GM21825 (cell line): ENCODE measurements around the gene PPP1R36.
"Not testable (repeated sequence)": the region's sequence is repeated elsewhere in the genome, so short reads cannot be mapped to it uniquely, and the experiment has no call there.

Experiments used
- ATAC-seq: cut with Tn5 transposase; IDR thresholded peaks from one replicate; pipeline ENCODE4 v1.9.1; 2021; ENCODE audit warnings: mild to moderate bottlenecking, moderate library complexity; ENCODE audit not compliant: unreplicated experiment

The PPP1R36 gene

GRCh38 chr14:64611358-64612020 is 61.7 kb downstream of the PPP1R36 start:
- no peak for ATAC-seq

GRCh38 chr14:64612021-64612380 is 62.2 kb downstream of the PPP1R36 start:
- no peak for ATAC-seq

GRCh38 chr14:64612971-64613666 is 63.4 kb downstream of the PPP1R36 start:
- no peak for ATAC-seq

- no peak for ATAC-seq
Measured at GRCh38 chr14:64614166-64614565, 64.4 kb downstream of the PPP1R36 start.

GRCh38 chr14:64614805-64615391 is 65.1 kb downstream of the PPP1R36 start:
- ATAC-seq = no peak

GRCh38 chr14:64617872-64618408 is 68.2 kb downstream of the PPP1R36 start:
- not testable (repeated sequence) for ATAC-seq

- ATAC-seq = no peak
Measured at GRCh38 chr14:64620910-64621309, 71.1 kb downstream of the PPP1R36 start.

GRCh38 chr14:64623554-64624165 is 73.9 kb downstream of the PPP1R36 start:
- no peak for ATAC-seq

GRCh38 chr14:64625386-64626232 is 75.8 kb downstream of the PPP1R36 start:
- ATAC-seq = no peak

- no peak for ATAC-seq
Measured at GRCh38 chr14:64628940-64629408, 79.2 kb downstream of the PPP1R36 start.

- ATAC-seq = no peak
Measured at GRCh38 chr14:64630778-64631177, 81.0 kb downstream of the PPP1R36 start.

GRCh38 chr14:64631222-64631621 is 81.5 kb downstream of the PPP1R36 start:
- ATAC-seq = not testable (repeated sequence)

GRCh38 chr14:64632056-64632455 is 82.3 kb downstream of the PPP1R36 start:
- no peak for ATAC-seq

GRCh38 chr14:64634558-64634957 is 84.8 kb downstream of the PPP1R36 start:
- no peak for ATAC-seq

- peak; percentile 66 for ATAC-seq
Measured at GRCh38 chr14:64636208-64636979, 86.6 kb downstream of the PPP1R36 start.

GRCh38 chr14:64636980-64637429 is 87.2 kb downstream of the PPP1R36 start:
- no peak for ATAC-seq

GRCh38 chr14:64637735-64638473 is 88.1 kb downstream of the PPP1R36 start:
- ATAC-seq = no peak

GRCh38 chr14:64638625-64639024 is 88.9 kb downstream of the PPP1R36 start:
- no peak for ATAC-seq
